GM23248 (cell line): Measurements from ENCODE around the gene TBCK.

ENCODE experiments used
- EZH2 ChIP-seq: fragments of 200-600 bp; sonication (generic); IDR thresholded peaks from 2 replicates; pipeline ENCODE4 v1.6.1; 2018; ENCODE audit warnings: antibody characterized with exemption, mild to moderate bottlenecking; ENCODE audit not compliant: insufficient read depth, poor library complexity, severe bottlenecking
- EZH2phosphoT487 ChIP-seq: fragments of 200-600 bp; sonication (generic); IDR thresholded peaks from 2 replicates; pipeline ENCODE4 v1.6.1; 2018; ENCODE audit warnings: antibody characterized with exemption, moderate library complexity, mild to moderate bottlenecking, low read depth; ENCODE audit not compliant: insufficient read depth

- no peak for TF ChIP-seq EZH2phosphoT487
- no peak for TF ChIP-seq EZH2
Measured at GRCh38 chr4:106291678-106292077, 24.3 kb downstream of the TBCK start.
